GM06990 (cell line): Measurements from ENCODE around the gene IPO11.

ENCODE experiments used
- DNase-seq: peaks from one replicate; pipeline ENCODE4 v3.0.0-alpha.2; 2011; ENCODE audit not compliant: insufficient read length; ENCODE audit errors: extremely low read depth
- H3K27me3 ChIP-seq: replicated peaks from 2 replicates; pipeline ENCODE4 v1.6.0; 2011; ENCODE audit warnings: low read length; ENCODE audit not compliant: control insufficient read depth, insufficient read depth
- H3K36me3 ChIP-seq: 2 replicates; pipeline ENCODE4 v1.5.1; 2011; ENCODE audit warnings: low read length; ENCODE audit not compliant: control insufficient read depth, insufficient read depth
- H3K4me3 ChIP-seq: replicated peaks from 2 replicates; pipeline ENCODE4 v1.5.1; 2011; ENCODE audit warnings: low read depth, mild to moderate bottlenecking, control low read depth, low read length
- CTCF ChIP-seq: IDR thresholded peaks from 2 replicates; pipeline ENCODE4 v1.5.1; 2011; ENCODE audit warnings: low read length, control low read depth, mild to moderate bottlenecking, inconsistent platforms; ENCODE audit not compliant: insufficient read depth, poor library complexity, severe bottlenecking

IPO11 gene

DNA sequence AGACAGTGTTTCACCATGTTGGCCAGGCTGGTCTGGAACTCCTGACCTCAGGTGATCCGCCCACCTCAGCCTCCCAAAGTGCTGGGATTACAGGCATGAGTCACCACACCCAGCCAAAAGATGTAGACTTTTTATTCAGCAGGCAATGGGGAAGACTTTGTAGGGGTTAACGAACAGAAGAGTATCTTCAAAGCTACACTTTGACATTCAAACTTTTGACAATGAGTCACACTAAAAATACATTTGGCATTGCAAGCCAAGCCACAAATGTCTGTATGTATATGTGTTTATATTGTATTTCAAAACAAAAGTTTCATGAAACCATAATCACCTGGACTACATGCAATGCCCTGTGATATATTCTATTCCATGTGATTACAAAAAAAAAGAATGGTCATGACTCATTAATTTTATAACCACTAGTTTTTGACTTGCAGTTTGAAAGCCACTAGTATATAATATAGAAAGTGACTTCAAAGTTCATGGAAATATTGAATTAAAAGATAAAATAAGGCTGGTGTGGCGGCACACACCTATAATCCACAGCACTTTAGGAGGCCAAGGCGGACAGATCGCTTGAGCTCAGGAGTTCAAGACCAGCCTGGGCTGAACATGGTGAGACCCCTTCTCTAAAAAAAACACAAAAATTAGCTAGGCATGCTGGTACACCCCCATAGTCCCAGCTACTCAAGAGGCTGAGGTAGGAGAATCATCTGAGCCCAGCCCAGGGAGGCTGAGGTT, 17.2 kb upstream of the IPO11 start:
- TF ChIP-seq CTCF: no peak
- Histone ChIP-seq H3K36me3 (peaks cover 3% of the 10 kb centered on the region), H3K4me3 (no peak overlapping the region), H3K27me3 (no peaks in the 10 kb centered on the region)
- DNase-seq: no peak

- no peak for TF ChIP-seq CTCF
- H3K27me3 ChIP-seq: no peaks in the 10 kb centered on the region
- H3K36me3 ChIP-seq: no peaks in the 10 kb centered on the region; the same call in 1 of the 2 replicates
- H3K4me3 ChIP-seq: peak within 1 kb of the TSS; percentile 86
- peak; percentile 95 for DNase-seq
These were observed 8.9 kb upstream of the IPO11 start, which contains the start of gene DIMT1 for GRCh38 chr5:62403411-62404250. Gene DIMT1 (minus strand): TSS chr5:62403905. CDS start chr5:62403772, 133 bp downstream.

DNA sequence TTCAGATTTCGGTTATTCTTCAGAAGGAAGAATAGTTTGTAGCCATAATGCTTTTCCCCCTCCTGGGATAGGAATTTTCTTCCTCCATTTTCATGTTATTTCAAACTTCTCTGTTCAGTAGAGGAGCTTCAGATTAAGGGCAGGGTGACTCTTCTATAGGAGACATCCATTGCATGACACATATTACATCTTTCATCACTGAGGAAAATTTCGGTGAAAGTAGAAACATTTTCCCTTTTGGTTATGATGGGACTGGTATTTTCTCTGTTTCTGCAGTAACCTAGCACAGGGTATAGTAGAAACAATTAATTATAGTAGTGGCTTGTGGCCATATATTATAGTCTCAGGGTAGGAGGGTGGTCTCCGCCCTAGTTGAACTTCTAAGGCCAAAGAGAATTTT, 1.1 kb downstream of the IPO11 start:
- H3K4me3 ChIP-seq: peak overlapping the region; percentile 72
- H3K36me3 ChIP-seq: no peaks in the 10 kb centered on the region
- no peak for TF ChIP-seq CTCF
- H3K27me3 ChIP-seq: no peaks in the 10 kb centered on the region
- DNase-seq: no peak

GRCh38 chr5:62418462-62419076, 6.0 kb downstream of the IPO11 start:
- no peak for TF ChIP-seq CTCF
- no peak overlapping the region for H3K4me3 ChIP-seq
- H3K27me3 ChIP-seq: no peaks in the 10 kb centered on the region
- H3K36me3 ChIP-seq: no peaks in the 10 kb centered on the region
- no peak for DNase-seq

DNA sequence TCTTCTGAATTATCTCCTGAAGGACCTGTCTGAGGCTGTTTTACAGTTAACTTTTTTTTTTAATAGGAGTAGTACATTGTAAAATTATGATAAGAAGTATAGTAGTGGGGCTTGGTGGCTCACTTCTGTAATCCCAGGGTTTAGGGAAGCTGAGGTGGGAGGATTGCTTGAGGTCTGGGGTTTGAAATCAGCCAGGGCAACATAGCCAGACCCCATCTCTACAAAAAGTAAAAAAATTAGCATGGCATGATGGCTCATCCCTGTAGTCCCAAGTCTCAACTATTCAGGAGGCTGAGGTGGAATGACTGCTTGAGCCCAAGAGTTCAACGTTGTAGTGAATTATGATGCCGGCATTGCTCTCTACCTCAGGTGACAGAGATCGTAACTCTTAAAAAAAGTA, 7.0 kb downstream of the IPO11 start:
- no peak for DNase-seq
- Histone ChIP-seq H3K4me3 (no peak overlapping the region), H3K36me3 (no peaks in the 10 kb centered on the region), H3K27me3 (no peaks in the 10 kb centered on the region)
- no peak for TF ChIP-seq CTCF
